H1 (cell line): ENCODE measurements around the gene EPSTI1. TPM values are rescaled to one million over a fixed set of nuclear protein-coding genes. Genes with fewer than 3 reads are reported as not detected.
A peak's percentile ranks its signal among the peaks of the same experiment; 100 is the strongest.

ENCODE experiments used
- CTCF ChIA-PET: fragments of 300-600 bp; sonication (Branson Sonifier 250); formaldehyde crosslinking; loops from one replicate; lab custom pipeline; 2021; ENCODE audit not compliant: partially characterized antibody; lab: Charles Lee
- POLR2A ChIA-PET: fragments of 300-600 bp; sonication (Branson Sonifier 250); formaldehyde crosslinking; loops from one replicate; lab custom pipeline; 2021; ENCODE audit warnings: inconsistent platforms; ENCODE audit not compliant: partially characterized antibody; lab: Charles Lee
- DNase-seq, 2 experiments: peaks; one replicate each; pipeline versions ENCODE4 v3.0.0 to v3.0.0-alpha.2; 2010 to 2022; ENCODE audit warnings: low spot score in 2 of 2, low read depth in 1 of 2, mixed read lengths in 1 of 2
- FAIRE-seq: peaks from 2 replicates; lab custom pipeline; 2011; peaks lifted over from hg19 to GRCh38; lab: Jason Lieb, UNC
- H2AFZ ChIP-seq: 2 replicates; pipeline ENCODE4 v1.8.1; 2012; ENCODE audit warnings: low read length, inconsistent platforms
- H2AK5ac ChIP-seq: 2 replicates; pipeline ENCODE4 v1.6.1; 2013; ENCODE audit warnings: low read depth, low read length
- H2BK120ac ChIP-seq: replicated peaks from 2 replicates; pipeline ENCODE3; 2013; ENCODE audit warnings: low read depth, low read length, inconsistent platforms
- H2BK12ac ChIP-seq: 2 replicates; pipeline ENCODE4 v1.6.1; 2013; ENCODE audit warnings: low read depth, low read length
- H2BK15ac ChIP-seq: 2 replicates; pipeline ENCODE4 v1.6.1; 2013; ENCODE audit warnings: low read length
- H2BK20ac ChIP-seq: 2 replicates; pipeline ENCODE4 v1.6.1; 2013; ENCODE audit warnings: low read length
- H2BK5ac ChIP-seq: 2 replicates; pipeline ENCODE4 v1.6.1; 2013; ENCODE audit warnings: low read depth, low read length
- H3K14ac ChIP-seq: 2 replicates; pipeline ENCODE4 v1.6.1; 2013; ENCODE audit warnings: inconsistent platforms; ENCODE audit not compliant: insufficient read length
- H3K18ac ChIP-seq: 2 replicates; pipeline ENCODE4 v1.6.1; 2013; ENCODE audit warnings: low read length; ENCODE audit errors: extremely low read depth
- H3K23ac ChIP-seq: 2 replicates; pipeline ENCODE4 v1.6.1; 2013; ENCODE audit warnings: inconsistent platforms; ENCODE audit not compliant: insufficient read length
- H3K23me2 ChIP-seq: 2 replicates; pipeline ENCODE4 v1.6.1; 2013; ENCODE audit warnings: low read depth, low read length
- H3K27ac ChIP-seq: 2 replicates; pipeline ENCODE4 v1.6.1; 2011; ENCODE audit warnings: low read depth, low read length, inconsistent platforms
- H3K27me3 ChIP-seq, 4 experiments: replicated peaks in 1 of 4; 1 replicate in 1 of 4; 2 replicates in 3 of 4; pipeline versions ENCODE4 v1.6.1 to v1.8.1; 2011 to 2013; ENCODE audit warnings: low read length in 3 of 4, mild to moderate bottlenecking in 3 of 4, inconsistent platforms in 2 of 4, mixed read lengths in 2 of 4, moderate library complexity in 1 of 4; ENCODE audit not compliant: control insufficient read depth in 3 of 4, insufficient read depth in 3 of 4; ENCODE audit errors: extremely low read depth in 1 of 4
- H3K36me3 ChIP-seq, 4 experiments: 2 replicates each; pipeline versions ENCODE4 v1.6.1 to v1.8.1; 2011 to 2013; ENCODE audit warnings: mild to moderate bottlenecking in 4 of 4, low read length in 3 of 4, moderate library complexity in 2 of 4, control low read depth in 1 of 4, inconsistent platforms in 1 of 4; ENCODE audit not compliant: insufficient read depth in 4 of 4, control insufficient read depth in 2 of 4
- H3K4ac ChIP-seq: replicated peaks from 2 replicates; pipeline ENCODE3; 2013; ENCODE audit warnings: low read length, low read depth, mixed read lengths, inconsistent platforms; ENCODE audit not compliant: insufficient read length
- H3K4me1 ChIP-seq, 4 experiments: replicated peaks in 1 of 4; 1 replicate in 1 of 4; 2 replicates in 3 of 4; pipeline versions ENCODE4 v1.6.1 to v1.8.1; 2011 to 2013; ENCODE audit warnings: low read length in 3 of 4, inconsistent platforms in 2 of 4, mixed read lengths in 1 of 4; ENCODE audit not compliant: insufficient read depth in 4 of 4, control insufficient read depth in 3 of 4
- H3K4me2 ChIP-seq, 2 experiments: 2 replicates each; pipeline versions ENCODE4 v1.6.1 to v1.8.1; 2011 to 2013; ENCODE audit warnings: low read depth in 2 of 2, low read length in 2 of 2, control low read depth in 1 of 2, inconsistent platforms in 1 of 2, mild to moderate bottlenecking in 1 of 2; ENCODE audit not compliant: insufficient read depth in 1 of 2
- H3K4me3 ChIP-seq, 4 experiments: fragments of 200-600, 300-600 bp in 1 of 4; sonication (generic), shearing (Covaris generic), sonication (Bioruptor Twin) in 1 of 4; 2 replicates each; pipeline versions ENCODE4 v1.5.1 to v1.8.1; 2011 to 2016; ENCODE audit warnings: low read length in 4 of 4, low read depth in 3 of 4, control low read depth in 2 of 4, inconsistent platforms in 2 of 4, mild to moderate bottlenecking in 2 of 4, mixed read lengths in 1 of 4, moderate library complexity in 1 of 4; ENCODE audit not compliant: insufficient read depth in 2 of 4; ENCODE audit errors: extremely low read depth in 1 of 4
- H3K56ac ChIP-seq: replicated peaks from 2 replicates; pipeline ENCODE3; 2013; ENCODE audit warnings: low read depth, mild to moderate bottlenecking, mixed read lengths, low read length, inconsistent platforms; ENCODE audit not compliant: insufficient read length
- H3K79me1 ChIP-seq: 2 replicates; pipeline ENCODE4 v1.6.1; 2013; ENCODE audit warnings: low read depth, low read length, control low read depth
- H3K79me2 ChIP-seq, 2 experiments: 2 replicates each; pipeline versions ENCODE4 v1.6.1 to v1.8.1; 2012 to 2013; ENCODE audit warnings: low read length in 2 of 2, mild to moderate bottlenecking in 2 of 2, inconsistent platforms in 1 of 2; ENCODE audit not compliant: insufficient read depth in 2 of 2, control insufficient read depth in 1 of 2
- H3K9ac ChIP-seq, 4 experiments: replicated peaks in 1 of 4; 1 replicate in 1 of 4; 2 replicates in 3 of 4; pipeline versions ENCODE4 v1.6.1 to v1.8.1; 2011 to 2013; ENCODE audit warnings: low read depth in 3 of 4, low read length in 3 of 4, control low read depth in 2 of 4, mild to moderate bottlenecking in 2 of 4, moderate library complexity in 2 of 4, inconsistent platforms in 1 of 4; ENCODE audit errors: extremely low read depth in 1 of 4
- H3K9me3 ChIP-seq, 2 experiments: 2 replicates each; pipeline versions ENCODE4 v1.6.1 to v1.8.1; 2012 to 2013; ENCODE audit warnings: mild to moderate bottlenecking in 2 of 2, moderate library complexity in 2 of 2, control low read depth in 1 of 2, inconsistent platforms in 1 of 2, low read depth in 1 of 2, low read length in 1 of 2, mixed read lengths in 1 of 2; ENCODE audit not compliant: insufficient read depth in 2 of 2
- H4K20me1 ChIP-seq, 2 experiments: replicated peaks in 1 of 2; 2 replicates each; pipeline versions ENCODE3 to v1.8.1; 2011 to 2013; ENCODE audit warnings: inconsistent platforms in 2 of 2, low read length in 2 of 2, mild to moderate bottlenecking in 1 of 2; ENCODE audit not compliant: insufficient read depth in 2 of 2, control insufficient read depth in 1 of 2
- H4K5ac ChIP-seq: 2 replicates; pipeline ENCODE4 v1.6.1; 2013; ENCODE audit warnings: low read length, low read depth, mixed read lengths, inconsistent platforms; ENCODE audit not compliant: insufficient read length
- H4K8ac ChIP-seq: 2 replicates; pipeline ENCODE4 v1.8.0; 2013; ENCODE audit warnings: mild to moderate bottlenecking, moderate library complexity, low read length, inconsistent platforms; ENCODE audit not compliant: insufficient read depth; ENCODE audit errors: extremely low read depth
- H4K91ac ChIP-seq: replicated peaks from 2 replicates; pipeline ENCODE3; 2013; ENCODE audit warnings: low read length, mixed read lengths, inconsistent platforms; ENCODE audit not compliant: insufficient read length
- BACH1 ChIP-seq: IDR thresholded peaks from 2 replicates; pipeline ENCODE4 v1.6.1; 2012; ENCODE audit warnings: low read length, improper control_type of control experiment
- BCL11A ChIP-seq, 2 experiments: IDR thresholded peaks; one replicate each; pipeline ENCODE4 v1.6.1; 2011; ENCODE audit warnings: low read depth in 2 of 2, low read length in 2 of 2, mild to moderate bottlenecking in 2 of 2
- CBX8 ChIP-seq: fragments of 300-800, 300-1000 bp; sonication (generic); IDR thresholded peaks from 2 replicates; pipeline ENCODE4 v1.7.1; 2016; ENCODE audit warnings: low read depth, low read length, borderline replicate concordance
- CREB1 ChIP-seq: IDR thresholded peaks from 2 replicates; pipeline ENCODE4 v1.6.1; 2012; ENCODE audit warnings: inconsistent platforms
- JUN ChIP-seq: IDR thresholded peaks from 2 replicates; pipeline ENCODE4 v1.6.1; 2011; ENCODE audit warnings: low read depth, mild to moderate bottlenecking, improper control_type of control experiment, low read length
- MAFK ChIP-seq: IDR thresholded peaks from 2 replicates; pipeline ENCODE4 v1.6.1; 2012; ENCODE audit warnings: low read depth, mild to moderate bottlenecking, improper control_type of control experiment, low read length
- RFX5 ChIP-seq: IDR thresholded peaks from 2 replicates; pipeline ENCODE4 v1.6.1; 2011; ENCODE audit warnings: low read depth, low read length, improper control_type of control experiment, borderline replicate concordance
- SUZ12 ChIP-seq: fragments of 200-600 bp; sonication (generic); IDR thresholded peaks from 2 replicates; pipeline ENCODE4 v1.6.1; 2012; ENCODE audit warnings: mild to moderate bottlenecking, inconsistent platforms, low read length, moderate library complexity, mixed read lengths
- TBP ChIP-seq: IDR thresholded peaks from 2 replicates; pipeline ENCODE4 v1.6.1; 2011; ENCODE audit warnings: low read depth, low read length, improper control_type of control experiment
- TEAD4 ChIP-seq: IDR thresholded peaks from 2 replicates; pipeline ENCODE4 v1.6.1; 2012; ENCODE audit warnings: low read depth, low read length, inconsistent platforms, mixed read lengths
- YY1 ChIP-seq: IDR thresholded peaks from 2 replicates; pipeline ENCODE4 v1.6.1; 2011; ENCODE audit warnings: low read depth, mild to moderate bottlenecking, low read length
- WGBS, 2 experiments: shearing (Covaris generic) in 1 of 2; methylation state at CpG; one replicate each; pipeline versions ENCODE4 v1.1.6 to v1.1.7; 2013 to 2015; ENCODE audit warnings: low lambda C conversion rate in 2 of 2, mixed read lengths in 2 of 2, inconsistent platforms in 1 of 2, low coverage in 1 of 2, missing lambda C conversion rate in 1 of 2; ENCODE audit not compliant: insufficient replicate concordance in 2 of 2, insufficient coverage in 1 of 2, insufficient read length in 1 of 2; ENCODE audit errors: extremely low coverage in 1 of 2, missing lambda C conversion rate in 1 of 2; 5-methylcytosine and 5-hydroxymethylcytosine counted together
- polyA plus RNA-seq, 7 experiments: library from polyadenylated mRNA; depleted of rRNA in 3 of 7; stranded (reverse) in 5 of 7; unstranded in 2 of 7; fragments of >200 nt in 5 of 7; fragments of 200-250 nt in 2 of 7; gene quantifications; 1 replicate in 5 of 7; 2 replicates in 1 of 7; 4 replicates in 1 of 7; pipeline versions ENCODE4 v1.2.1 to v1.2.3, GENCODE V29; 2011 to 2013; ENCODE audit warnings: missing spikeins in 2 of 7, mixed read lengths in 2 of 7
- total RNA-seq: library from RNA; stranded (reverse); fragmentation: NEBNext Ultra II Directional; extraction: Animal tissue kit (Norgen Biotek cat#: 25700); gene quantifications from 2 replicates; pipeline ENCODE4 v1.2.1, GENCODE V29; 2021

Gene EPSTI1
- total and polyA plus RNA-seq, 2 of the 8 experiments (the other 6 are each of a cell fraction or from before 2014, with no cell fraction given): 0.23 to 0.37 TPM

GRCh38 chr13:42874221-42874620 is 117.8 kb downstream of the EPSTI1 start:
- no peak overlapping the region for H4K5ac ChIP-seq
- H3K4ac ChIP-seq: no peak overlapping the region
- H3K9me3 ChIP-seq: no peaks in the 10 kb centered on the region
- H3K4me1 ChIP-seq: peaks cover 7 to 21% (median 15%) of the 10 kb centered on the region in 4 experiments; a peak in 6 of 7 replicates
- 82% methylated on average over 2 of the region's 2 CpGs; no CpG with 5 or more reads in 1 of the 2 experiments for WGBS, 2 experiments
- no peak overlapping the region for H2BK20ac ChIP-seq
- POLR2A ChIA-PET: interaction anchor here (1.4 to 10.6 kb wide), 2 partner anchors 11 to 22 kb away, joined by 7 to 142 read pairs; no protein-coding TSS in a partner anchor
- CTCF ChIA-PET: no interaction called here
- DNase-seq (no peak), FAIRE-seq (no peak)
- H2BK12ac ChIP-seq: no peak overlapping the region
- H2BK5ac ChIP-seq: no peak overlapping the region
- TF ChIP-seq JUN: no peak
- TF ChIP-seq SUZ12: no peak
- no peak for TF ChIP-seq TBP
- no peak for TF ChIP-seq BCL11A (IDR thresholded peaks at IDR 0.05; ENCODE audit: low read depth in 2 of 2, low read length in 2 of 2)
- TF ChIP-seq CBX8: no peak
- no peak for TF ChIP-seq RFX5
- TF ChIP-seq YY1: no peak
- no peak for TF ChIP-seq CREB1
- no peak for TF ChIP-seq TEAD4
- no peak for TF ChIP-seq MAFK
- TF ChIP-seq BACH1: no peak
- peak overlapping the region in 1 of 4 experiments; percentile 35; a peak in 1 of 8 replicates for H3K4me3 ChIP-seq
- no peak overlapping the region for H3K14ac ChIP-seq
- no peak overlapping the region for H3K56ac ChIP-seq
- H3K36me3 ChIP-seq: peaks cover 0 to 5% (median 0%) of the 10 kb centered on the region in 4 experiments; a peak in 1 of 8 replicates
- H3K18ac ChIP-seq: no peak overlapping the region
- no peak overlapping the region for H2BK120ac ChIP-seq
- no peak overlapping the region for H2AK5ac ChIP-seq
- no peak overlapping the region for H3K4me2 ChIP-seq
- H3K9ac ChIP-seq: no peak overlapping the region
- H4K8ac ChIP-seq: no peak overlapping the region
- no peak overlapping the region for H3K27ac ChIP-seq
- H4K91ac ChIP-seq: no peak overlapping the region
- H3K27me3 ChIP-seq: no peaks in the 10 kb centered on the region; a peak in 2 of 7 replicates
- H2AFZ ChIP-seq: no peak overlapping the region
- H3K23ac ChIP-seq: no peak overlapping the region
- peaks cover 0 to 32% of the 10 kb centered on the region in 2 experiments; a peak in 2 of 4 replicates for H3K79me2 ChIP-seq
- H4K20me1 ChIP-seq: no peaks in the 10 kb centered on the region
- H3K23me2 ChIP-seq: peaks cover 4% of the 10 kb centered on the region
- no peaks in the 10 kb centered on the region for H3K79me1 ChIP-seq
- no peak overlapping the region for H2BK15ac ChIP-seq
